ENCODE measurements around the gene FOXP3.

FOXP3 gene

DNA sequence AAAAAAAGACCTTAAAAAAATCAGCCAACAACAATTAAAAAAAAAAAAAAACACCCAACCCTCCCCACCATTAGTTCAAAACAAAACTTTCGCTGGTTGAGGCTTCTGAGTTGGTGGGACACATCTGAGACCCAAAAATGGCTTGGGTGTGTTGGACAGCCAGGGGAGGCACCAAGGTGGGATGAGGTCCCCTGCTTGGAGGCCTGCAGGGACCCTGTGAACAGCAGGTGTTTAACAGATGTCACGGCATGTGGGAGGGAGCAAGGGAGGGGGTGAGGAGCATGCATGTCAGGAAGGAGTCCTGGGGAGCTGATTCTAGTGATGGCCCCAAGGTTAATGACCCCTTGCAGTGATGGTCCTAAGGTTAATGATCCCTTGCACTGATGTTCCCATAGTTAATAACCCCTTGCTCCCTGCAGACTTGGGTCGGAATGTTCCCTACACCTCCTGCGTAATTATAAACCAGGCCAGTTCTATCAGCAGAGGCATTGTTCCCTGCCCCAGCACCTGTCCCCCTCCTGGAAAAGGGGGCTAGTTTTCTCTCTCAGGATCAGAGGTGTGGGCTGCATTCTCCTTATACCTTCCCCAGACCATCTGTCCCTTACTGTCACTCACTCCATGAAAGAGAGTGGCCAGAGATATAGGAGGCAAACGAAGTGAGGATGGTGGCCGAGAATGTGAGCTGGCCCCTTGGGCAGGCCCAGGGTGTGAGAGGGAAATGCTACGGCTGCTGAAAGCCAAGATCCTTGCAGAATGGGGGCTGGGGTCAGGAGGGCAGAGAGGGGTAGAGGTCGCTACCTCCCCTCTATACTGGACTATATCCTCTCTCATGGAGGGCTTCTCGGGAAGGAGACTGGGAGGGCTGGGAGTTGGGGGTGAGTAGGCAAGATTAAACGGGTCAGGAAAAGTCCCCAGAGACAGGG, 2.3 kb upstream of the FOXP3 start:
- peaks cover 16% of the 10 kb centered on the region; the same call in 1 of the 2 replicates for H3K9me3 ChIP-seq
- H3K27ac ChIP-seq: no peak overlapping the region
- no peaks in the 10 kb centered on the region for H3K36me3 ChIP-seq
- peaks cover 21% of the 10 kb centered on the region for H3K4me1 ChIP-seq
- TF ChIP-seq Cebpa-rat (IDR thresholded peaks at IDR 0.05): no peak
- no peak overlapping the region for H3K4me2 ChIP-seq
- H3K27me3 ChIP-seq: peaks cover 43% of the 10 kb centered on the region
- no peaks in the 10 kb centered on the region; the same call in 1 of the 2 replicates for H4K20me1 ChIP-seq
- H3K4me3 ChIP-seq: no peak overlapping the region
- no peak overlapping the region for H3K9ac ChIP-seq

DNA sequence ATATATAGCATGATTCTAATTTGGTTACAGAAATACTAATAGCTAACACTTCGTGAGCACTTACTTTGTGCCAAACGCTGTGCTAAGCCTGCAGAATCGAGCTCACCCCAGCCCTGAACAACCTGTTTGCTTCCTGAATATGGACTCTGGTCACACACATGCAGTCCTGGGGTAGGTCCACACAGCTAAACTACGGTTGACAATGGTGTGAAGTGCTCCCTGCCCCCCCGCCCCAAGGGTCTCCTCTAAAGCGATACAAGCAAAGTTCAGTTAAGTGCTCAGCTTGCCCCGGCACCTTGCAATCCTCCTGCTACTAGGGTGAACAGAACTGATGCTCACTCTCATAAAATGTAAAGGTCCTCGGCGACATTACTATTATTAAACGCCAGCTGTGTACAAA, 879 bp downstream of the FOXP3 start:
- no peaks in the 10 kb centered on the region; the same call in 1 of the 2 replicates for H4K20me1 ChIP-seq
- H3K27ac ChIP-seq: no peak overlapping the region
- no peak for TF ChIP-seq Cebpa-rat (IDR thresholded peaks at IDR 0.05)
- no peaks in the 10 kb centered on the region for H3K9me3 ChIP-seq
- no peak overlapping the region for H3K4me3 ChIP-seq
- peaks cover 75% of the 10 kb centered on the region for H3K27me3 ChIP-seq
- no peaks in the 10 kb centered on the region for H3K36me3 ChIP-seq
- H3K4me1 ChIP-seq: peaks cover 6% of the 10 kb centered on the region
- no peak overlapping the region for H3K9ac ChIP-seq
- H3K4me2 ChIP-seq: no peak overlapping the region

DNA sequence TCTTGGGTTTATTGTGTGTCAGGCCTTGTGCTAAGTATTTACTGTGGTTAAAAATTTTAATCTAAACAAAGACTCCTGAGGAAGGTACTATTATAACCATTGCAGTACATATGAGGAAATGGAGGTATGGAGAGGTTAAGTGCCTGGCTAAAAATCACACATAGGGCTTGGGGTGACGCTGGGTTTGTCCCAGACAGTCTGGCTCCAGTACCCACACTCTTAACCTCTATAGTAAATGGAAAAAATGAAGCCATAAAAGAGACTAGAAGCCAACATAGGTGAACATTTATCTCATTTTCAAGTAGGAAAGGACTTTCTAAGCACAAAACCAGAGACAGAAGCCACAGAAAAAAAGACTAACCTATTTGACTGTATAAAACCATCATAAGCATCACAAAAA, 1.9 kb downstream of the FOXP3 start:
- Histone ChIP-seq H3K36me3 (no peaks in the 10 kb centered on the region), H3K27ac (no peak overlapping the region), H3K4me1 (no peaks in the 10 kb centered on the region), H3K4me3 (no peak overlapping the region), H3K4me2 (no peak overlapping the region), H3K9ac (no peak overlapping the region), H3K9me3 (no peaks in the 10 kb centered on the region), H3K27me3 (peaks cover 79% of the 10 kb centered on the region), H4K20me1 (no peaks in the 10 kb centered on the region; the same call in 1 of the 2 replicates)
- no peak for TF ChIP-seq Cebpa-rat (IDR thresholded peaks at IDR 0.05)

DNA sequence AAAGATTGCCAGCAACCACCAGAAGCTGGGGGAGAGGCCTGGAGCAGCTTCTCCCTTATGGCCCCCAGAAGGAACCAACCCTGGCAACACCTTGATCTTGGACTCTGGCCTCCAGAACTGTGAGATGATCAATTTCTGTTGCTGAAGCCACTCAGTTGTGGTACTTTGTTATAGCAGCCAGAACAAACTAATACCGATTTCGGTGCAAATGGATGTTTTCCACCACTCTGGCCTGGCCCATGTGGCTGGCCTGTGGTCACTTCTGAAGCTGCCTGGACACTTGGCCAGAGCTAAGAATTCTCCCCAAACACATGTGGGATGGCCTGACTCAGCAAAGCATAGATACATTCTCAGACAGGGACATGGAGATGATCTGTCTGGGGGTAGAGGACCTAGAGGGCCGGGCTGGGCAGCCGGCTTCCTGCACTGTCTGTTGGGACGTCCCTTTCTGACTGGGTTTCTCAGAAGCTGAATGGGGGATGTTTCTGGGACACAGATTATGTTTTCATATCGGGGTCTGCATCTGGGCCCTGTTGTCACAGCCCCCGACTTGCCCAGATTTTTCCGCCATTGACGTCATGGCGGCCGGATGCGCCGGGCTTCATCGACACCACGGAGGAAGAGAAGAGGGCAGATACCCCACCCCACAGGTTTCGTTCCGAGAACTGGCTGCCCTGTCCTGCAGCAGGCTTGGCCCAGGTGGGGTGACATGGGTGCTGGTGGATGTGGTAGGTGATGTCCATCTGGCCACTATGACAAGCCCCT, 4.1 kb downstream of the FOXP3 start:
- no peaks in the 10 kb centered on the region; the same call in 1 of the 2 replicates for H4K20me1 ChIP-seq
- no peak overlapping the region for H3K9ac ChIP-seq
- no peak overlapping the region for H3K4me2 ChIP-seq
- H3K36me3 ChIP-seq: no peaks in the 10 kb centered on the region
- H3K27me3 ChIP-seq: peaks cover 61% of the 10 kb centered on the region
- H3K9me3 ChIP-seq: no peaks in the 10 kb centered on the region
- no peak for TF ChIP-seq Cebpa-rat (IDR thresholded peaks at IDR 0.05)
- no peak overlapping the region for H3K27ac ChIP-seq
- no peak overlapping the region for H3K4me3 ChIP-seq
- peaks cover 6% of the 10 kb centered on the region; the same call in 1 of the 2 replicates for H3K4me1 ChIP-seq

DNA sequence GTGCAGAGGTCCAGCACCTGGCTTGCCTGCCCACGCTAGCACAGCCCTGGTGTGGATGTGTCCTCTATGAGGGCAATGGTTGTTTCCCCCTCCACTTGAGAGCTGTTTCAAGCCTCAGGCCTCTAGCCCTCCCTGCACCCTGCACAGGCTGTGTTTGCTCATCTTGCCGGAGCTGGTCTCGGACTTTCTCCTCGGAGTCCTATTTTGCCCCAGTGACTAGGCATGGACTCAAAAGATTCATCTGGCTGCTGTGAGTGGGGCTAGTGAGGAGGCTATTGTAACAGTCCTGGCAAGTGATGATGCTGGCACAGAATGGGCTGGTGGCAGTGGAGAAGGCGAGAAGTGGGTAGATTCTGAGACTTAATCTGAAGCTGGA, 5.8 kb downstream of the FOXP3 start:
- Histone ChIP-seq H3K4me3 (no peak overlapping the region), H3K27ac (no peak overlapping the region), H3K9ac (no peak overlapping the region), H3K36me3 (no peaks in the 10 kb centered on the region), H3K4me2 (no peak overlapping the region), H4K20me1 (no peaks in the 10 kb centered on the region; the same call in 1 of the 2 replicates), H3K27me3 (peaks cover 52% of the 10 kb centered on the region), H3K4me1 (peaks cover 6% of the 10 kb centered on the region; the same call in 1 of the 2 replicates), H3K9me3 (no peaks in the 10 kb centered on the region)
- no peak for TF ChIP-seq Cebpa-rat (IDR thresholded peaks at IDR 0.05)

DNA sequence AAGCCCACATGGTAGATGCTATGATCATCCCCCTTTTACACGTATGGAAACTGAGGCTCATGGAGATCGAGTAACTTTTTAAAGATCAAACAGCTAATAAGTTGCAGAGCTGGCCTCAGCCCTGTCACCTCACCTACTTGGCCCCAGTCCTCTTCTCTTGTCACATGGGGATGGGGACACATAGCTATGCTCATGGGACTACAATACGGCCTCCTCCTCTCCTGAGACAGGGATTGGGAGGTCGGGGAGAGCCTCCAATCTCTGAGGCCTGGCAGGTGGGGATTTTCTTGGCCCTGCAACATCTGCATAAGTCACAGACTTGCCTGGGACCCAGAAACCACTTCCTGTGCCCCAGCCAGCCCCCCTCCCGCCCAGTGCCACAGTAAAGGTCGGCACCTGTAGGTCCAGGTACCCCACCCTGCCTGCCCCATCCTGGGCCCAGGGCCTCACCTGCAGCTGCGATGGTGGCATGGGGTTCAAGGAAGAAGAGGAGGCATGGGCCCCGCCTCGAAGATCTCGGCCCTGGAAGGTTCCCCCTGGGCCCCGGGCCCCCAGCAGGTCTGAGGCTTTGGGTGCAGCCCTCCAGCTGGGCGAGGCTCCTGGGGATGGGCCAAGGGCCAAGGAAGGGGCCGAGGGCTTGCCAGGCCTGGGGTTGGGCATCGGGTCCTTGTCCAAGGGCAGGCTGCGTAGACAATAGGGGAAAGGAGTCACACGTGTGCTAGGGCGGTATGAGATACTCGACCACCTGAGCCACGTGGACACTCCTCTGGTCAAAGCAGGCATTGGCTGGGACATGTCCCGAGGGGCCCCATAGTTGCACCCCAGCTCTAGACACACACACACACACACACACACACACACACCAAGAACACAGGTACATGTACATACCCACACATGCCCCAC, 6.4 kb downstream of the FOXP3 start:
- Histone ChIP-seq H4K20me1 (no peaks in the 10 kb centered on the region; the same call in 1 of the 2 replicates), H3K4me2 (no peak overlapping the region), H3K27me3 (peaks cover 58% of the 10 kb centered on the region), H3K9ac (no peak overlapping the region), H3K4me1 (peaks cover 6% of the 10 kb centered on the region; the same call in 1 of the 2 replicates), H3K36me3 (no peaks in the 10 kb centered on the region), H3K4me3 (no peak overlapping the region), H3K9me3 (no peaks in the 10 kb centered on the region), H3K27ac (no peak overlapping the region)
- TF ChIP-seq Cebpa-rat (IDR thresholded peaks at IDR 0.05): no peak

DNA sequence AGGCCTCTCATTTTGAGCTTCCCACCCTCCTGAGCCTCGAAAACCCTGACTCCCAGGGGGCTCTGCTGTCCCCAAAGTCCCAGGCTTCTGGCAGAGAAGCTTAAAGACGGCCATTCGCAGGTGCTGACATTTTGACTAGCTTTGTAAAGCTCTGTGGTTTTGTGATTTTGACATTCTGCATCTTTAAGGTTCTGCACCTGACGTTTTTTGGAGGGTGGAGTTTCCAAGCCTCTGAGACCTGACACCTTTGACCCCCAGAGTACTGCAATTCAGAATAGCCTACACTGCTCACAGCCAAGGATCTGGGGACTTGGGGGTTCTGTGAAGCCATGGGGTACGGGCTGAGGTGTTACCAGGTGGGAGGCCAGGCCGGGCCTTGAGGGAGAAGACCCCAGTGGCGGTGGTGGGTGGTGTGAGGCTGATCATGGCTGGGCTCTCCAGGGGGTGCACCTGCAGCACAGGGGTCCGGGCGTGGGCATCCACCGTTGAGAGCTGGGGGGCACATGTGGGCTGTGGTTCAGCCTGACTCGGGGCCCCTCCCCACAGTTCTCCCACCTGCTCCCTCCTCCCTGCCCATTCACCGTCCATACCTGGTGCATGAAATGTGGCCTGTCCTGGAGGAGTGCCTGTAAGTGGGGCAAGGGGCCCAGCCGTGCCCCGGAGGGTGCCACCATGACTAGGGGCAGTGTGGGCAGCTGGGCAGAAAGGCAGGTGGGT, 7.3 kb downstream of the FOXP3 start:
- no peak for TF ChIP-seq Cebpa-rat (IDR thresholded peaks at IDR 0.05)
- Histone ChIP-seq H3K4me1 (peaks cover 6% of the 10 kb centered on the region; the same call in 1 of the 2 replicates), H3K4me3 (no peak overlapping the region), H3K27me3 (peaks cover 58% of the 10 kb centered on the region), H3K4me2 (no peak overlapping the region), H3K36me3 (no peaks in the 10 kb centered on the region), H3K9ac (no peak overlapping the region), H3K27ac (no peak overlapping the region), H3K9me3 (no peaks in the 10 kb centered on the region), H4K20me1 (no peaks in the 10 kb centered on the region; the same call in 1 of the 2 replicates)

DNA sequence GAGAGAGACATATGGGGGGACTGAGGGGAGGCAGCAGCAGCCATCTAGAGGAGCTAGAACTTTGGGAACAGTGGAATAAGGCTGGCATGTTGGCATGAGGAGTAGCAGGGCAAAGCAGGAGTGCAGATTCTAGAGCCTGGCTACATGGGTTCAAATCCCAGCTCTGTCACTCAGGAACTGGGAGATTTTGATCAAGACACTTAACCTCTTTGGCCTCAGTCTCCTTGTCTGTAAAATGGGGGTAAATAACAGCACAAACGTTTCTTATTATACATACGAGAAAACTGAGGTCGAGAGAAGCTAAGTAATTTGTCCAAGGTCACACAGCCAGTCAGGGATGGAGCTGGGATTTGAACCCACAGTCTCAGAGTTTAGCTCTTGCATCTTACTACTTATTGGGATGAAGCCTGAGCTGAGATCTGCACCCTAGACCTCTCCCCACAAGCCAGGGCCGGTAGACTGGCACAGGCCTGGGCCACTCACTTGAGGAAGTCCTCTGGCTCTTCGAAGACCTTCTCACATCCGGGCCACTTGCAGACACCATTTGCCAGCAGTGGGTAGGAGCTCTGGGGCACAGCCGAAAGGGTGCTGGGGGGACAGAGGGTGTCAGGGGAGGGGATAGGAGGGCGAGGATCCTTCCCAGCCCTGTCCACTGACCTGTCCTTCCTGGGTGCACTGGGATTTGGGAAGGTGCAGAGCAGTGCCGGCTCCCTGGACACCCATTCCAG, 8.1 kb downstream of the FOXP3 start:
- no peak for TF ChIP-seq Cebpa-rat (IDR thresholded peaks at IDR 0.05)
- no peak overlapping the region for H3K4me2 ChIP-seq
- H3K4me1 ChIP-seq: peaks cover 6% of the 10 kb centered on the region; the same call in 1 of the 2 replicates
- H3K4me3 ChIP-seq: no peak overlapping the region
- no peaks in the 10 kb centered on the region for H3K36me3 ChIP-seq
- no peak overlapping the region for H3K27ac ChIP-seq
- no peak overlapping the region for H3K9ac ChIP-seq
- H3K27me3 ChIP-seq: peaks cover 50% of the 10 kb centered on the region
- no peaks in the 10 kb centered on the region; the same call in 1 of the 2 replicates for H4K20me1 ChIP-seq
- no peaks in the 10 kb centered on the region for H3K9me3 ChIP-seq
